ENCODE results near the gene NFATC1.

DNA sequence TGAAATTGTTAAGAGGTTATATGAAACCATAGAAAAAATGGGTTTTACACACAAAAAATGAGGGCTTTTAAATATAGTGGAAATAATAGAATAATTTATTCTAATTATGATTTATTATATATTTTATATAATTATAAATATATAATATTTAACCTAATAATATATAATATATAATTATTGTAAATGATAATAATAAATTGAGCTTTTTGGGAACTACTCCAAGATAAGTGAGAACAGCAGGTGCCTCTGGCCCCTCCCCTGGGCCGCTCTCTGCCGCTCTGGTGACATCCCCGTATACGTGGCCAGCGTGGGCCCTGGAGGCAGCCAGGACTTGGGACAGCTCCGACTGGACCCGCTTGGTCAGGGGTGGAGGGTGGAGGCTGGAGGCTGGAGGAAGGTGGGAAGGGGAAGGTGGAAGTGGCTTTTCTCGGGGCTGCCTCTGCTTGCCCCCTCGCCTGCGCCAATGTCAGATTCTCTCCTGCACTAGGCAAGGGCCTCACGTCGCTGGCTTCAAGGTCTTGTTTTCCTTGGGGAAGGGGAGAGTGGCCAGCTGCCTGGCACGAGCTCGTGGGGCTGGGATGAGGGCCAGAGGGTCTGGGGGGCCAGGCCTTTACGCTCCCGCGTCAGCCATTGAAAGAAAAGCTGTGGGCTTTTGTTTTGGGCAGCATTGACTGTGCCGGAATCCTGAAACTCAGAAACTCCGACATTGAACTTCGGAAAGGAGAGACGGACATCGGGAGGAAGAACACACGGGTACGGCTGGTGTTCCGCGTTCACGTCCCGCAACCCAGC is 54.8 kb downstream of the NFATC1 start:
- TF ChIP-seq CTCF (IDR thresholded peaks at IDR 0.05) (no peak), POLR2A (IDR thresholded peaks at IDR 0.05) (no peak)
